GM21390 (cell line): Measurements from ENCODE around the gene MS4A2.
"Not testable (repeated sequence)": the region's sequence is repeated elsewhere in the genome, so short reads cannot be mapped to it uniquely, and the experiment has no call there.

Experiments used
- ATAC-seq: cut with Tn5 transposase; IDR thresholded peaks from one replicate; pipeline ENCODE4 v1.9.1; 2021; ENCODE audit not compliant: unreplicated experiment

The MS4A2 gene

DNA sequence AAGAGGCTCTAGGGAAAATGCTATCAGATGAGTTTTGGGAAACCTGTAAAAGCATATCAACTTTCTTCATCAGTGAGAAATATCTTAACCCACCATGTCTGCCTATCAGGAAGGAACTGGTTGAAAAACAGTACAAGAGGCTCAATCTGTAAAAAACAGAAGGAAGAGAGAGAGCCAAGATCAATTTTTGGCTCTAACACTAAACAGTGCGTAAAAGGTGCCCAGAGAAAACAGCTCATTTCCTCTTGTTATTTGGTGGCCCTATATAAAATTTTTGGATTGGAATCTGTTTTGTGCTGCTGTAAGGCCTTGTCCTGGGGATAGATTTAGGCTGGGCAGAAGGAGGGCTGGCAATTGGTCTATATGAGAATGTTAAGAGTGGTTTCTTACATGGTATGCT, 12.1 kb downstream of the MS4A2 start:
- ATAC-seq, result no peak

DNA sequence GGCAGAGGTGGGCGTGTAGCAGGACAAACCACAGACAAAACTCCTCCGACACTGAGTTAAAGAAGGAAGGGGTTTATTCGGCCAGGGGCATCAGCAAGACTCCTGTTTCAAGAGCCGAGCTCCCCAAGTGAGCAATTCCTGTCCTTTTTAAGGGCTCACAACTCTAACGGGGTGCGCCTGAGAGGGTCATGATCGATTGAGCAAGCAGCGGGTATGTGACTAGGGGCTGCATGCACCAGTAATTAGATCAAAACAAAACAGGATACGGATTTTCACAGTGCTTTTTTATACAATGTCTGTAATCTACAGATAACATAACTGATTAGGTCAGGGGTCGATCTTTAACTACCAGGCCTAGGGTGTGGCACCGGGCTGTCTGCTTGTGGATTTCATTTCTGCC, 12.9 kb downstream of the MS4A2 start:
- not testable (repeated sequence) for ATAC-seq

DNA sequence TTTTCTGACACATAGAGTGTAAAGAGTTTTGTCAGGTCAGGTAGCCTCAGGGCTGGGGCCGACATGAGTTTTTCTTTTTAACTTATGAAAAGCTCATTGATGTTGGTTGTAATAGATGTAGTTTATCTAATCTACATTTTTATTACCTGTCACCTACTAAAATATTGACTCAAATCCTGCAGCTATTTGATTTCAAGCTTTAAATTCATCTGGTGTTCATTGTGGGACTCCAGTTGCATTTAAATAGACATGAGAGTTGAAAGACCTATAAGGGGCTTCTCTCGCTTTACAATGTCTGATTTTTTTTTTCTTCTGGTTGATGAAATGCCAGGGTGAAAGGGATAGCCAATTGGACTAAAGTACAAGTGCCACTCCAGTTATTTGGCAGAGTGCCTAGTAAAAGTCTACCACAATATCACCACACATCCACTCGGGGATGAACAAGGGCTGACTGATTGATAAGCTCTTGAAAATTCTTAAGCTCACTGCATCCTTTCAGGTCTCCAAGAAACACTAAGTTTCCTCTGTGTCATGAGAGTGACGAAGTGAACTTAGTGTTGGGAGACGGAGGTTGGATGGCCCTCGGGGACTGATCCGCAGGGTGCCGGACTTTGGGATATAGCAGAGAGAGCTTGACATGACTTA, 16.1 kb downstream of the MS4A2 start:
- ATAC-seq, result not testable (repeated sequence)

DNA sequence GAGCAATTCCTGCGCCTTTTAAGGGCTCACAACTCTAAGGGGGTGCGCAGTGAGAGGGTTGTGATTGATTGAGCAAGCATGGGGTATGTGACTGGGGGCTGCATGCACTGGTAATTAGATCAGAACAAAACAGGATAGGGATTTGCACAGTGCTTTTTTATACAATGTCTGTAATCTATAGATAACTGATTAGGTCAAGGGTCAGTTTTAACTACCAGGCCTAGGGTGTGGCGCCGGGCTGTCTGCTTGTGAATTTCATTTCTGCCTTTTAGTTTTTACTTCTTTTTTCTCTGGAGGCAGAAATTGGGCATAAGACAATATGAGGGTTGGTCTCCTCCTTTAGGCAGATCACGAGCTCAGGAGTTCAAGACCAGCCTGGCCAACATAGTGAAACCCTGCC, 20.2 kb downstream of the MS4A2 start:
- ATAC-seq, result not testable (repeated sequence)

DNA sequence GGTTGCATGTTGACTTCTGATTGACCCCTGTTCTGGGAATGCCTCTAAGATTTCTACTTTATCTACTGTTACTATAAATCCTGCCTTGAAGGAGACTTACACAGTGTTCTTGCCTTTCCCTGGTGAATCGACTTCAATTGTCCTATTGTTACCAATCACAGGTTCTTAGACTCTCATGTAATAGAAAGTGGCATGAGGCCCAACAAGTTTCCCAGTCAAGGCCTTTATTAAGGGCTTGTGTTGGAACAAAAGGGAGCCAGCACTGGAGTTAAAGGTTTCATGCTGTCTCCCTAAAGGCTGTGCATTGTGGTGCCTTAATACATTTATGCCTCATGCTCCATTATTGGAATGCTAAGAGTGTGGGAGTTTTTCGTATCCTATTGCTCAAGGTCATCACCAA, 23.3 kb downstream of the MS4A2 start:
- ATAC-seq, result no peak

DNA sequence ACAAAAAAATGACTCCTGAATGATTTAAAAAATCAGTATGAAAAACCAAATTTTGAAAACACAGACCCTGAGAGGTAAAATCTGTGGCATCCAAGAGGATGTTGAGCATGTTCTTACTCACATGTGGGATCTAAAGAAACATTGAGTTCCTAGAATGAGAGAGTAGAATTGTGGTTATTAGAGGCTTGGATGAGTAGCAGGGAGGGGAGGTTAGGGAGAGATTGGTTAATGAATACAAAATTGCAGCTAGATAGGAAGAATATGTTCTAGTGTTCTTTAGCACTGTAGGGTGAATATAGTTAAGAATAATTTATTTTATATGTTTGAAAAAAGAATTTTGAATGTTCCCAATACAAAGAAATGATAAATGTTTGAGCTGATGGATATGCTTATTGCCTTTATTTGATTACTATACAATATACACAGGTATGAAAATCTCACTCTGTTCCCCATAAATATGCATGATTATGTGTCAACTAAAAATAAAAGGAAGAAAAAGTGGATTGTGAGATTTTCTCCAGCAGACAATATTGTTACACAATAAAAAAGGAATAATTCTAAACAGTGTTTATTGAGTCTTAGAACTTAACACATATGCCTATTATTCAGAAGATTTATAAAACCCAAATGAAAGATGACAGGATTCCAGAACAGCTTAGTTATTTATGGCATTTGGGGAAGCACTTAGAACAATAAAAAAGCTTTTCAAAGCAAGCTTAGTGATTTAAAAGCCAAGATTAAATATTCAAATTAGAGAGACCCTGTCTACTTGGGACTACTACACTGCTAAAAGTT, 28.7 kb downstream of the MS4A2 start:
- no peak for ATAC-seq

DNA sequence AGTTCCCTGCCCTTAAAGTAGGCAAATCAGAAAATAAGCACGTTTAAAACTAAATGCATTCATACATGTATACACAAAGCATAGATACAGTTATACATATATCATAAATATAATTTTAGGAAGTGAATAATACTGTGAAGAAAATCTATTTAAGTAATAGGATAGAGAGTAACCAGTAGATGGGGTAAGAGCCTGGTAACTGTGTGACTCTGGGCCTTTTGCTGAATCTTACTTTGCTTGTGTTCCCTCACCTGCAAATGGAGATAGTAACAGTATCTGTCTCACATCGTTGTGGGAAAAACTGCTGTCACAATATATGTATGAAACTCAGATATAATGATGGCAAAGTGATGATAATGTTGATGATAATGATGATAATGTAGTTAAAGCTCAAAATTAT, 29.9 kb downstream of the MS4A2 start:
- ATAC-seq, result no peak

DNA sequence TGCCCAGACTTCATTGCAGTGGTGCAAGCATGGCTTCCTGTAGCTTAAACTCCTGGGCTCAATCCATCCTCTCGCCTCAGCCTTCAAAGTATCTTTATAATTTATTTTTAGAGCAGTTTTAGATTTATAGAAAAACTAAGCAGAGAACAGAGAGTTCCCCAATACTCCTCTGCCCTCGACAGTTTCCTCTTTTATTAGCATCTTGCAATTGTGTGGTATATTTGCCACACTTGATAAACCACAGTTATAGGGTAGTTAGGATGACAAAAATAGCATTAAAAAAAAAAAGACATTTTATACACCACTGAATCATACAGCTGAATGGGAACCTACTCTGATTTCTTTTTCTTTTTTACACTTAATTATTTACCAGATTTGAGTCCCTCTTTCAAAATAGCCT, 31.2 kb downstream of the MS4A2 start:
- ATAC-seq, result no peak

DNA sequence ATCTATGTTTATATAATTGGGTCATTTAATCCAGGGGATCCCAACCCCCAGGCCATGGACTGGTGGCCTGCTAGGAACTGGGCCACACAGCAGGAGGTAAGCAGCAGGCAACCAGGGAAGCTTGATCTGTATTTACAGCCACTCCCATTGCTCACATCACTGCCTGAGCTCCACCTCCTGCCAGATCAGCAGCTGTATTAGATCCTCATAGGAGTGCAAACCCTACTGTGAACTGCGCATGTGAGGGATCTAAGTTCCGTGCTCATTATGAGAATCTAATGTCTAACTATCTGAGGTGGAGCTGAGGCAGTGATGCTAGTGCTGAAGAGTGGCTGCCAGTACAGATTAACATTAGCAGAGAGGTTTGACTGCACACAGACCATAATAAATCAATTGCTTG, 32.8 kb downstream of the MS4A2 start:
- no peak for ATAC-seq

DNA sequence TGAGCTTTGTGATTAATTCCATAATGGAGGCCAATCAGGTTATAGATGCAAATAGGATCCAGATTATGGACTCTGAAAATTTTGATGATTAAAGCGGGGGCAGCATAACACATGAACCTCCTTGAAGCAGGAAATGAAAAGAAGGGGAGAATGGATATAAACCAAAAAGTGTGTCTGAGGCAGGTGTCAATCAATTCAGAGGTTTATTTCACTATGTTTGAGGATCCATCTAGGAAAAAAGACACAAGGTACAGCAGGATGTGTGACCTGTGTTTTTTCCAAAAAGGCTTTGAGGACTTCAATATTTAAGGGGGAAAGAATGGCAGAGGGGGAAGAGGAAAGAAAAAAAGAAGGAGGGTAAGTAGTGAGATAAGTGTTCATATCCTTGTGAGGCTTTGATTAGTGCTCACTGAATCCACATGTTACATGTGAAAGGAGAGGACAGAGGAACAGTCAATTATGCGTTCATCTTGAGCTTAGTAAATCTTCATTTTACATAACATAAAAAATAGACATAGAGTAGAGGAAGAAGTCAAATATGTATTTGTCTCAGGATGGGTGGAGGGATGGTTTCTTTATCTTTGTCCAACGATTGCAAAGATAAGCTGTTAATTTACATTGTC, 34.1 kb downstream of the MS4A2 start:
- no peak for ATAC-seq

DNA sequence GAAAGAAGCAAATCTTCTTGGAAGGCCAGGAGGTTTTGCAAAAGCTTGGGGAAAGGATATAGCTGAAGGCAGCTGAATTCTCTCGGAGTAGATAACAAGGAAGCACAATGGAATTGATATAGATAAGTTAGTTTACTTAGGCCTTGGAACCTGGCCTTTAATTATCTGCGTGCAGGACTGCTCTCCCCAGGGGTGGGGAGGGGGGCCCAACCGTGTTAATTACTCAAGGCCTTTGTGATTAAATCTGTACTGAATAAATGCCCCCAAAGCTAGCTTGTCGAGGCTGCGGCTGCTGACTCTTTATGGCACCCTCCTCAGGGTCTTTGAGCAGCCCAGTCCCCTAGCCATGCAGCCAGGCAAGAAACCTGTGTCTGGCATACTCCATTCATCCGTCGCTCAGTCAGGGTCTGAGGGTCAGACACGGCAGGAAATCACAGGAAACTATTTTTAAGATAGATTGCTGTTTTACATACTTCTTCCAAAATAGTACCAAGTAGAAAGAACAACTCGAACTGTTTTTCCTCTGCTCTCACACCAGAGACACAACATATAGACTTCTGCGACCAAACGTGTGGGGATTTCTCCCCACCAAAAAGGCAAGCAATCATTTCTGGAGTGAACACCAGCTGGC, 36.5 kb downstream of the MS4A2 start:
- no peak for ATAC-seq

DNA sequence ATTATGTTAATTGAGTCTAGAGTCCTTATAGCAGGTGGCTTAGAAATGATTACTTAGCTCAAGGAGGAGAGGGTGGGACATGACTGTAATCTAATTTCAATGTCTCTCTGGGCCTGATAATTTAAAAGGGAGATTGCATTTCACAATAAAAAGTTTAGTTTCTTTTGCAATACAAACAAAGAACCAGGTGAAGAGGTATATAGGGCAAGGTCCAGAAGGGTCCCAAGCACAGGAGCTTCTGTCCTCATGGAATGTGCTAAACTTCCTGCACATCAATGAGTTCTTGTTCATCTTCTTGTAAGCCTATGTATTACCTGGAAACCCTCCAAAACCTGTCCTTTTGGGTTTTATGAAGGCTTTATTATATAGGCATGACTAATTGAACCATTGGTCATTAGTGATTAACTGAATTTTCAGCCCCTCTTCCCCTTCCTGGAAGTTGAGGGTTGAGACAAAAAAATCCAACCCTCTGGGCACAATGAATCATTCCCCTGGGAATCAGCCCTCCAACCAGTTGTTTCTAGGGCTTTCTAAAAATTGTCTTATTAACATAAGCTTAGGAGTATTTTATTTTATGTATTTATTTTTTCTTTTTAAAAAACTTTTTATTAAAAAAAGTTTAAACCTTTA, 37.6 kb downstream of the MS4A2 start:
- no peak for ATAC-seq

DNA sequence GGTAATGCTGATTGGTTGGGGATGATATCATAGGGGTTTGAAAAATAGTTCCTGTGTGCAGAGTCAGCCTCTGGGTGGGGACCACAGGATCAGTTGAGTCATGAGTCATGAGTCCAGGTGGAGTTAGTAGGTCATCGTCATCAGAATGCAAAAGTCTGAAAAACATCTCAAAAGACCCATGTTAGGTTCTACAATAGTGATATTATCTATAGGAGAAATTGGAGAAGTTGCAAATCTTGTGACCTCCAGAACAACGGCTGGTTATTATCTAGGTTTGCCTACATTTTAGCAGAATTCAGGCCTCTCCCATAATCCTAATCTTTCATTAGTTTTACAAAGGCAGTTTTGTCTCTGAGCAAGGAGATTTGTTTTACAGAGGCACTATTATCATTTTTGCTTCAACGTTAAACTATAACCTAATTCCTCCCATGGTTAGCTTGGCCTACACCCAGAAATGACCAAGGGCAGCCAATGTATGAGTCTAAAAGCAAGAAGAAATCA, 38.9 kb downstream of the MS4A2 start:
- no peak for ATAC-seq

DNA sequence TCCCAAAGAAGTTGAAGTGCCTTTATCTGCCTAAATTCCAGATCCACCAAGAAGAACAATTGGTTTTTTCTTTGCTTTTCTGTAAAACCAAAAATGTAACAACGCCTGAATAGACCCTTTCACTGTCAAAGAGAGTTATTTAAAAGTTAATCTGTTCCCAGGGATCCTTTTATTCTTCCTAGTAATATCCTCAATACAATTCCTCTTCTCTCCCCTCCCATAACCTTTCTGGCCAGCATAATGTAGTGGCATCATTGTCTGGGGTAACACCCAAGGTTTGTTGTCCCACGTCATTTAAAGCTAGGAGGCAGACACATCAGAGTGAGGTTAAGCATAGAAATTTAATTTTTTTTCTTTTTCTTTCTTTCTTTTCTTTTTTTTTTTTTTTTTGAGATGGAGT, 39.9 kb downstream of the MS4A2 start:
- ATAC-seq, result no peak

DNA sequence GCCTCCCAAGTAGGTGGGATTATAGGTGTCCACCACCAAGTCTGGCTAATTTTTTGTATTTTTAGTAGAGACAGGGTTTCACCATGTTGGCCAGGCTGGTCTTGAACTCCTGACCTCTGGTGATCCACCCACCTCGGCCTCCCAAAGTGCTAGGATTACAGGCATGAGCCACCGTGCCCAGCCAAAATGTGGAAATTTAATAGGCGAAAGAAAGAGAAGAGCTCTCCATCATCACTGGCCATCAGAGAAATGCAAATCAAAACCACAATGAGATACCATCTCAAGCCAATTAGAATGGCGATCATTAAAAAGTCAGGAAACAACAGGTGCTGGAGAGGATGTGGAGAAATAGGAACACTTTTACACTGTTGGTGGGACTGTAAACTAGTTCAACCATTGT, 40.4 kb downstream of the MS4A2 start:
- ATAC-seq, result not testable (repeated sequence)

DNA sequence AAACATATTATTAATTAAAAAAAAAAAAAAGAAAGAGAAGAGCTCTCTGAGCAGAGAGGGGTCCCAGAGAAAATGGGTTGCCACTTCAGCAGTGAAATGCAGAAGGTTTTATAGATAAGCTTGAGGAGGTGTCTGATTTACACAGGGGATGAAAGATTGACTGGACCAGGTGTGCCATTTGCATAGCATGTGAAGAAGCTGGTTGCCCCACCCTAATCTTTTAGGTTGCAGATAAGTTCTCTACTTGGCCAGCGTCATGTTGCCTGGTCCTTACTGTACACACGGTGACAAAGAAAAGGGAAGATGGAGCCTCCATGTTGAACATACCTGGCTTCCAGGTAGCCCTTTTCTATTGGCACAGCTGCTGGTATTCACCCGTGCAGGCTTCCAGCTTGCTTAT, 41.4 kb downstream of the MS4A2 start:
- ATAC-seq, result no peak

DNA sequence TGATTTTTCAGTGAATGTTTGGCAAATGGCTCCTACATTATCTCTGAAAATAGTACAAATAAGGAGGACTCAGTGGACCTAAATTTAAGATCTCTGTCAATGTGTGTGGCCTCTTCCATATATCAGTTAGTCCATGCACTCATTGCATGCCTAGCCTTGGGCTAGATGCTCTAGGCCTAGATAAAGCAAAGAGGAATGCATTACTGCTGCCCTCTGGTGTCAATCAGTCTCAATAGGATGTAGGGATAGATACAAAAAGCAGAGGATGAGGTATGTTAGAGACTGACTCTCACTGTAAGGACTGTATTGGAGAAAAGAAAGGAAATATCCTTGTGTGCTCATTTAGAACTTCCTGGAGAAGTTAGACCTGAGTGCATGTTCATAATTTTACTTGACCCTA, 42.0 kb downstream of the MS4A2 start:
- ATAC-seq, result no peak

DNA sequence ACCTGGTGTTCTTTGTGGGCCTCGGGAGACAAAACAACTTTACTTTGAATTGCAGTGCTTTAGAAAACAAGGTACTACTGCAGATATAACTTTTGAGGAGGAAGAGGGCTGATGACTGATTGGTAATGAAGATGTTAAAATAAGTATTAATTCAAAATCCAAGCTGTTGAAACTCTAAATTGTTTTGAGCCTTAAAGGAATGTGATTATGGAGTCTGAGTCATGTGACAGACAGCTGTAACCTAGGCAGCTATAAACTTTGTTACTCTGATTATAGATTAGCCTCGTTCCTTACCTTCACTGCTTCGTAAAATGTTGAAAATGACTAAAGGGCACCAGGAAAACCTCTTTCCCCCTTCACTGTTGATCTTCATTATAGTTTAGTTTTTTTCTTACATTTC, 43.4 kb downstream of the MS4A2 start:
- ATAC-seq, result no peak

DNA sequence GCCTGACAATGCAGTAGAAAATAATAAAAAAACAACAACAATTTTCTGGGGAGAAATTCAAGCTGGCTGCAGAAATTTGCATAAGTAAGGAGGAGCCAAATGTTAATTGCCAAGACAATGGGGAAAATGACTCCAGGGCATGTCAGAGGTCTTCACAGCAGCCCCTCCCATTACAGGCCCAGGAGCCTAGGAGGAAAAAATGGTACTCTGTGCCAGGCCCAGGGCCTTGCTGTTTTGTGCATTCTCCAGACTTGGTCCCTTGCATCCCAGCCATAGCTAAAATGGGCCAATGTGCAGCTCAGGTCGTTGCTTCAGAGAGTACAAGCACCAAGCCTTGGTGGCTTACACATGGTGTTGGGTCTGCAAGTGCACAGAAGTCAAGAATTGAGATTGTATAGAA, 45.5 kb downstream of the MS4A2 start:
- ATAC-seq, result no peak

DNA sequence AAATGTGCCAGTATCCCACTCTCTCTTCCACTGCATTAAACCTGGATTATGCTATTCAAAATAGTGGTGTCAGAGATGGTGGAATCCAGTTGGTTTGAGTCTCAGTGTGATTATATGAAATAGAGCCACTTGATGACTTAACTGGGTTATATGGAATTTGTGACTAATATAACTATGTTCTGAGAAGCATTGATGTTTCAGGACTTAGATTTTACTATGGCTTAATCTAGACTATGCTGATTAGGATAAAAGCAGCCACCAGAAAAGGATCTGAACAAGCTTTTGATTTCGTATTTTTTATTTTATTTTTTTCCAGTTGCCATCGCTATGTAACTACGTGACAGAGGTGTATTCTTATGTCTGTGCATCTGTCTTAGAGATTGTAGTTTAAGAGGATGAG, 55.3 kb downstream of the MS4A2 start:
- ATAC-seq, result no peak

DNA sequence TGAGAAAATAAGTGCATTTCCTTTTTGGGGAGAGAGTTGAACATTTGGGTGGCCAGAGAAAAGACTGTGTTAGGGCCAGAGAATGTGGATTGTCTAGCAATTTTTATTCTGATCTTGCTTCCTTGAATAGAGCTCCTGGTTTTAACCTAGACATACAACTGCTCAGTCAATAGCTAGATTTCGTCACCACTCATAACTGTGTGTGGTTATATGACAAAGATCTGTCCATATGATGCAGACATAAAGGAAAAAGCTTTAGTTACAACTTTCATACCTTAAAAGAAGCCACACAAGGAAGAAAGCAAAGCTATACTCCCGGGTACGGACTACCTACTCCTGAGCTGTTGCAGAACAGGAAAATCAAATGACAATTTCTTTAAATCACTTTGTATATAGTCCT, 57.2 kb downstream of the MS4A2 start:
- no peak for ATAC-seq
